ENCODE measurements around the gene FYN. TPM values are rescaled to one million over a fixed set of nuclear protein-coding genes. Genes with fewer than 3 reads are reported as not detected.

The FYN gene
- total and polyA plus RNA-seq, 2 experiments from 2014 or later, result 58.6 to 166 TPM

DNA sequence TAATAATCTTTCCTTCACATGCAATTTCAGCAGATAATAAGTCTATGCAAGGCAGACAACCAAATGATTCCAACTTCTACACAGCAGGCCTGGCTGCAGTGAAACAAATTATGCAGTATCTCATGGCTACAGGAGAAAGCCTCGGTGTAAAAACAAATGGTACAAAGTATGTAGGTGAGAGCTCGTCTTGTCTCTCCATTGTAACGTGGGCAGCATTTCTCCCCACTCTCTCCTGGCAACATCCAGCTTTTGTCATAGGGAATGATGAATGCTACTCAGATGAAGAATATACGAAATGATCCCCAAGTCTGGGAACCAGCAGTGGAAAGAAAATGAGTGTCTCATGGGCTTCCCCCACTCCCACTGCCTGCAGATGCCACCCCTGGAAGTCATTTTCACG lies 32.4 kb downstream of the FYN start:
- Histone ChIP-seq H3K36me3 (ENCODE audit: low read depth) (no peaks in the 10 kb centered on the region; the same call in 1 of the 2 replicates), H3K27me3 (replicated peaks; ENCODE audit: insufficient read depth) (no peaks in the 10 kb centered on the region), H3K4me2 (ENCODE audit: unreplicated experiment) (no peak overlapping the region), H3F3A (ENCODE audit: insufficient read depth) (no peaks in the 10 kb centered on the region), H3K9me2 (ENCODE audit: insufficient read depth) (no peaks in the 10 kb centered on the region), H3K9me3 (ENCODE audit: low read depth) (no peaks in the 10 kb centered on the region), H3K9ac (no peak overlapping the region), H3K27ac (no peak overlapping the region), H3K79me2 (ENCODE audit: insufficient read depth) (peaks cover 100% of the 10 kb centered on the region), H4K20me1 (ENCODE audit: insufficient read depth) (no peaks in the 10 kb centered on the region; the same call in 1 of the 2 replicates), H3K4me1 (ENCODE audit: insufficient read depth) (no peaks in the 10 kb centered on the region), H3K4me3 (no peak overlapping the region), H2AFZ (no peak overlapping the region)
- in situ Hi-C loops (cut with MboI), result no loop called here
- TF ChIP-seq EZH2 (IDR thresholded peaks at IDR 0.05; ENCODE audit: insufficient read depth, poor library complexity, severe bottlenecking) (no peak), EZH2phosphoT487 (IDR thresholded peaks at IDR 0.05; ENCODE audit: insufficient read depth, low read depth) (no peak)
- DNase-seq, result no peak
- 95 to 98% methylated on average over 5 of the region's 5 CpGs for WGBS, 2 experiments (ENCODE audit: low coverage in 1 of 2, low lambda C conversion rate in 2 of 2, missing lambda C conversion rate in 2 of 2)

DNA sequence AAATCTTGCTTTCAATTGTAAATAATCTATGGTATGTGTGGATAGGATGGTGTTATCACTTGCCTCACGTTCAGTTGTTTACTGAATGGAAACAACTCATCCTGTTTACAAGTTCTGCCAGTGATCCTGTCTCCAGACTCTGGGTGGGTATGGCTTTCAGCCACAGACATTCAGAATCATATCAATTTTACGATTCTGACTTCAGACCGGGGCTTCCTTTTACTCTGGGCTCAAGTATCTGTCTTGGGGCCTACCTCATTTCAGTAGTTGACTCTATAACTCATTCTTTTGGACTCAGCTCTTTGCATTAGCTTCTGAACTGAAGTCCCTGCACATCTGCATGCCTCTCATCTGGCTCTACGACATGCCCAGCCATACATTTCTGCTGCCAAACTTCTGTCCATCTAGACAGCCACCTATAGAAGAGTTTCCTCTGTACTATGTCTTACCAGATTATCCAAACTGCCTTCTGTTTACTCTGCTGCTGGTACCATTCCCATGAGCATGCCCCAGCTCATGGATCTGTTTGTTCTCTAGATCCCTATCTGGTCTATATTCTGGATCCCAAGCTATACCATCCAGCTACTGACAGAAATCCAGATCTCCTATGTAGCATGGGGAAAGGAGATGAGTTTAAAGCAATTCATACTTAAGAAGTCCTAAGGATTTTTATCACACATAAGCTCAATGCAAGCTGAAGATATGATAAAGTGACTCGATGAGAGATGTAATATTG lies 34.3 kb downstream of the FYN start:
- 54 to 66% methylated on average over 5 of the region's 5 CpGs for WGBS, 2 experiments (ENCODE audit: low coverage in 1 of 2, low lambda C conversion rate in 2 of 2, missing lambda C conversion rate in 2 of 2)
- no peaks in the 10 kb centered on the region for H3K9me2 ChIP-seq (ENCODE audit: insufficient read depth)
- H3K27me3 ChIP-seq (replicated peaks; ENCODE audit: insufficient read depth), result no peaks in the 10 kb centered on the region
- 0 out of 2 replicates have a peak, but pooled peaks cover 4% of the 10 kb centered on the region for H3F3A ChIP-seq (ENCODE audit: insufficient read depth)
- no peak for DNase-seq
- H3K9me3 ChIP-seq (ENCODE audit: low read depth), result no peaks in the 10 kb centered on the region
- no peak overlapping the region for H3K27ac ChIP-seq
- no peak overlapping the region for H3K9ac ChIP-seq
- no peaks in the 10 kb centered on the region; the same call in 1 of the 2 replicates for H3K36me3 ChIP-seq (ENCODE audit: low read depth)
- no peak for TF ChIP-seq EZH2phosphoT487 (IDR thresholded peaks at IDR 0.05; ENCODE audit: insufficient read depth, low read depth)
- no peak for TF ChIP-seq EZH2 (IDR thresholded peaks at IDR 0.05; ENCODE audit: insufficient read depth, poor library complexity, severe bottlenecking)
- H2AFZ ChIP-seq, result no peak overlapping the region
- H3K4me3 ChIP-seq, result no peak overlapping the region
- H3K4me1 ChIP-seq (ENCODE audit: insufficient read depth), result 0 out of 2 replicates have a peak, but pooled peaks cover 2% of the 10 kb centered on the region
- H3K79me2 ChIP-seq (ENCODE audit: insufficient read depth), result peaks cover 100% of the 10 kb centered on the region
- H3K4me2 ChIP-seq (ENCODE audit: unreplicated experiment), result no peak overlapping the region
- H4K20me1 ChIP-seq (ENCODE audit: insufficient read depth), result no peaks in the 10 kb centered on the region; the same call in 1 of the 2 replicates
- in situ Hi-C loops (cut with MboI), result no loop called here

DNA sequence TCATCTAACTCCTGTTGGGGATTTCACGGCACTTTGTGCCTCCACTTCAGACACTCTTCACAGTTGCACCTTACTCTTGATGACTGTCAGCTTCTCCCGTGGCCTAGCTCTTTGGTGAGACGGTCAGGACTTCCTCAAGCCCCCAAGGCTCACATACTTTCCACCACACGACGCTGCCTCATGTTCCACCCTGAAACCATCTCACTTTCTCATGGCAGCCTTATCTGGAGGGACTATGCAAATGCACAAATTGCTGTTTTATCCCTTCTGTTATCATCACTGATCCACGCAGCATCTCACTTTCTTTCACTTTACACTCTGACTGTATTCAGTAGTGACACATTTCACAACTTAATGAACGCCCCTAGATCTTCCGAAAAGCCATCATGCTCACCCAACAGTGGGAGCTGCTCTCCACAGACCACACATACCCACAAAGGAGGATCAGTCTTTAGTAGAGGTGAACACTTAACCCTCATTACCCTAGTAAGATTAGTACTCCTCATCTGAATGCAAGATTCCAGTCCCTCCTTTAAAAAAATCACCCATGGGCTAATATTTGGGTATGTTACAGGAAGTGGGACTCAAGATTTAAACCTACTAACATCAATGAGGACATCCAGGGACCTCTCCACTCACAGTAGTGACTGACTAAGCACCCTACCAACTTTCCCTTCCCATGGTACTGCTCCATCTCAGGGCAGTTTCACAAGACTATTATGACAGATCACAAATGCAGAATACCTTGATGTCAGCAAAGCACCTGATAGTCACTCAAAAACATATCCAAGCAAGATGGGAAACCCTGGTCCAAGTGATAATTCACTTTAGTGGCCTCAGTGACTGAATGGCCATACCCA lies 35.4 kb downstream of the FYN start:
- no peaks in the 10 kb centered on the region; the same call in 1 of the 2 replicates for H4K20me1 ChIP-seq (ENCODE audit: insufficient read depth)
- in situ Hi-C loops (cut with MboI), result no loop called here
- no peaks in the 10 kb centered on the region for H3K36me3 ChIP-seq (ENCODE audit: low read depth)
- no peak overlapping the region for H2AFZ ChIP-seq
- peaks cover 100% of the 10 kb centered on the region for H3K79me2 ChIP-seq (ENCODE audit: insufficient read depth)
- H3K9me2 ChIP-seq (ENCODE audit: insufficient read depth), result no peaks in the 10 kb centered on the region
- peaks cover 13% of the 10 kb centered on the region; the same call in 1 of the 2 replicates for H3F3A ChIP-seq (ENCODE audit: insufficient read depth)
- TF ChIP-seq EZH2phosphoT487 (IDR thresholded peaks at IDR 0.05; ENCODE audit: insufficient read depth, low read depth), result no peak
- no peak for TF ChIP-seq EZH2 (IDR thresholded peaks at IDR 0.05; ENCODE audit: insufficient read depth, poor library complexity, severe bottlenecking)
- H3K4me2 ChIP-seq (ENCODE audit: unreplicated experiment), result no peak overlapping the region
- H3K27me3 ChIP-seq (replicated peaks; ENCODE audit: insufficient read depth), result no peaks in the 10 kb centered on the region
- no peaks in the 10 kb centered on the region for H3K9me3 ChIP-seq (ENCODE audit: low read depth)
- H3K9ac ChIP-seq, result no peak overlapping the region
- DNase-seq, result no peak
- H3K4me3 ChIP-seq, result no peak overlapping the region
- 98% methylated on average over 8 of the region's 8 CpGs for WGBS, 2 experiments (ENCODE audit: low coverage in 1 of 2, low lambda C conversion rate in 2 of 2, missing lambda C conversion rate in 2 of 2)
- H3K27ac ChIP-seq, result no peak overlapping the region
- peaks cover 9% of the 10 kb centered on the region; the same call in 1 of the 2 replicates for H3K4me1 ChIP-seq (ENCODE audit: insufficient read depth)

DNA sequence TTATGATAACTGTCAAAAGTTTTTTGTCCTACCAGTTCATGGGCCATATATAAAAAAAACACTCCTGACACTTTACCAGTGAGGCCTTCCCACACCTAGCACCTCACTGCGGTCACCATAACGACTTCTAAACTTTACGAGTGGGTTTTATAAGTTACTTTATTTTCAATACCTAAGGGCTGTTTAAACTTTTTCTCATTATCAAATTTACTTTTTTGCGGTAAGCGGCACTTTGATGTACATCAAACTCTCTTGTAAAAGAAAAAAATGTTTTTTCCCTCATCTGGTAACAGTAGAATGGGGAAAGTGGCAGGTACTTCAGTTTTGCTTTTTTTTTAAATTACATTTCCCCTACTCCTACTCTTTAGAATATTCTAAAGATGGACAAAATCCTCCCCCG lies 36.2 kb downstream of the FYN start:
- no peaks in the 10 kb centered on the region for H3K9me3 ChIP-seq (ENCODE audit: low read depth)
- H3K27ac ChIP-seq, result no peak overlapping the region
- no peak overlapping the region for H3K9ac ChIP-seq
- TF ChIP-seq EZH2 (IDR thresholded peaks at IDR 0.05; ENCODE audit: insufficient read depth, poor library complexity, severe bottlenecking), result no peak
- no peak for TF ChIP-seq EZH2phosphoT487 (IDR thresholded peaks at IDR 0.05; ENCODE audit: insufficient read depth, low read depth)
- no peaks in the 10 kb centered on the region; the same call in 1 of the 2 replicates for H4K20me1 ChIP-seq (ENCODE audit: insufficient read depth)
- DNase-seq, result no peak
- H3K4me1 ChIP-seq (ENCODE audit: insufficient read depth), result peaks cover 17% of the 10 kb centered on the region; the same call in 1 of the 2 replicates
- no peak overlapping the region for H2AFZ ChIP-seq
- H3K36me3 ChIP-seq (ENCODE audit: low read depth), result no peaks in the 10 kb centered on the region
- 90 to 96% methylated on average over 6 of the region's 6 CpGs for WGBS, 2 experiments (ENCODE audit: low coverage in 1 of 2, low lambda C conversion rate in 2 of 2, missing lambda C conversion rate in 2 of 2)
- H3K79me2 ChIP-seq (ENCODE audit: insufficient read depth), result peaks cover 100% of the 10 kb centered on the region
- H3K9me2 ChIP-seq (ENCODE audit: insufficient read depth), result no peaks in the 10 kb centered on the region
- in situ Hi-C loops (cut with MboI), result no loop called here
- H3K27me3 ChIP-seq (replicated peaks; ENCODE audit: insufficient read depth), result no peaks in the 10 kb centered on the region
- H3K4me3 ChIP-seq, result no peak overlapping the region
- H3K4me2 ChIP-seq (ENCODE audit: unreplicated experiment), result no peak overlapping the region
- H3F3A ChIP-seq (ENCODE audit: insufficient read depth), result peaks cover 14% of the 10 kb centered on the region; the same call in 1 of the 2 replicates
